Natural killer cell (primary cell): ENCODE data around the gene SH3BP5. TPM values are rescaled to one million over a fixed set of nuclear protein-coding genes. Genes with fewer than 3 reads are reported as not detected.

Experiments
- ATAC-seq, 3 donors: fragments of 150-1000 bp in 2 of 3; fragments of 200-7000 bp in 1 of 3; cut with Tn5 transposase; 1 replicate in 1 of 3; 2 replicates in 2 of 3; pipeline ENCODE4 v1.10.0; 2021; ENCODE audit warnings: mild to moderate bottlenecking in 2 of 3, moderate library complexity in 2 of 3
- DNase-seq, 2 donors: peaks; one replicate each; pipeline versions ENCODE4 v3.0.0 to v3.0.0-alpha.2; 2013 to 2021; ENCODE audit warnings: mixed read lengths in 1 of 2
- H3K27ac ChIP-seq: one replicate; pipeline ENCODE4 v1.5.1; 2013; ENCODE audit warnings: mild to moderate bottlenecking, low read length
- H3K27me3 ChIP-seq: one replicate; pipeline ENCODE4 v1.6.1; 2013; ENCODE audit warnings: low read length; ENCODE audit not compliant: control insufficient read depth, insufficient read depth
- H3K36me3 ChIP-seq: one replicate; pipeline ENCODE4 v1.6.1; 2013; ENCODE audit warnings: low read length; ENCODE audit not compliant: control insufficient read depth, insufficient read depth
- H3K4me1 ChIP-seq: one replicate; pipeline ENCODE4 v1.6.1; 2013; ENCODE audit warnings: low read length; ENCODE audit not compliant: control insufficient read depth, insufficient read depth
- H3K4me3 ChIP-seq: one replicate; pipeline ENCODE4 v1.5.1; 2013; ENCODE audit warnings: low read length
- H3K9me3 ChIP-seq: one replicate; pipeline ENCODE4 v1.6.1; 2013; ENCODE audit warnings: low read length; ENCODE audit not compliant: control insufficient read depth, insufficient read depth
- H3K27ac Mint-ChIP-seq, 2 donors: one replicate each; pipeline ENCODE4 v1.8.0; 2022; ENCODE audit warnings: mild to moderate bottlenecking in 2 of 2, mixed read lengths in 2 of 2, moderate library complexity in 1 of 2
- H3K27me3 Mint-ChIP-seq, 2 donors: one replicate each; pipeline ENCODE4 v1.8.0; 2022; ENCODE audit warnings: low read depth in 2 of 2, mixed read lengths in 2 of 2
- H3K36me3 Mint-ChIP-seq: one replicate; pipeline ENCODE4 v1.8.0; 2022; ENCODE audit warnings: mixed read lengths
- H3K4me1 Mint-ChIP-seq, 2 donors: one replicate each; pipeline ENCODE4 v1.8.0; 2022; ENCODE audit warnings: mixed read lengths in 2 of 2
- H3K4me3 Mint-ChIP-seq: one replicate; pipeline ENCODE4 v1.8.0; 2022; ENCODE audit warnings: mild to moderate bottlenecking, moderate library complexity, mixed read lengths
- H3K9me3 Mint-ChIP-seq, 2 donors: one replicate each; pipeline ENCODE4 v1.8.0; 2022; ENCODE audit warnings: mixed read lengths in 2 of 2
- WGBS: methylation state at CpG from one replicate; pipeline ENCODE4 v1.1.7; 2013; ENCODE audit warnings: missing lambda C conversion rate; ENCODE audit not compliant: insufficient coverage; 5-methylcytosine and 5-hydroxymethylcytosine counted together
- intact Hi-C: fragments of 100-400 bp; cut with micrococcal nuclease; formaldehyde crosslinking; loops from one replicate; pipeline ENCODE4 v1.14.2; 2022
- total RNA-seq, 4 donors: library from RNA; stranded (reverse); fragments of 120-200 nt in 1 of 4; gene quantifications; one replicate each; pipeline versions ENCODE4 v1.2.3 to v1.2.4, GENCODE V29; 2013 to 2022
- TF ChIP-seq, protein P1 (sequence below): fragments of 200-600 bp; IDR thresholded peaks from one replicate; pipeline ENCODE4 v1.8.0; 2022; ENCODE audit warnings: antibody characterized with exemption

The SH3BP5 gene
- total RNA-seq, 3 donors from 2014 or later (not counting 1 experiment from before 2014, with no cell fraction given), result 89.4 to 129 (median 91.0) TPM

DNA sequence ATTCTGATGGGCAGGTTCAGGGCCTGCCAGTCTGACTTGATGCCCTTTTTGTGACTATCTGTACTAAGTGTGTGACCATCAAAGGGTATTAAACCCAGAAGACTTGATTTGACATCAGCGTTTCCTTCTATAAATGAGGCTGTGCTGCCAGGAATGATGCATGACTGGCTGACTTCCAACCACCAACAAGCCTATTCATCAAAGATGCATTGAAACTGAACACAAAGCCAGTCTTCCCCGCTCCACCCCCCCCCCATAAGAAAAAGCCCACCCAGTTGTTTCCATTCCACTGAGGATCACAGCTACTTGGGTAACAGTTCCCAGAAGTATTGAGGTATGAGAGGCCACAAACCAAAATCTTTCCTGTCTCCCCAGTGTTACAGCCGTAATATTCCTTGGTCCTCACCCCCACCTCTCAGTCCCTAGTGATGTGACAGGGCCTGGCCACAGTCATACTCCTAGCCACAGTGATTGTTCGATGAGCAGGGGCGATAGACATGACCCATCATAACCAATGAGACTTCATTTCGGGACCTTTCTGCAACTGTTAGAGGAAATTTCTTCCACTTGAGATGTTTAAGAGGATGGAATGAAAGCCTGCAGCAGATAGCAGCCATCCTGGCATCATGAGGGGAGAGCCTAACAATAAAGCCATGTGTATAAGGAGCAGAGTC, 22.6 kb downstream of the SH3BP5 start:
- Histone ChIP-seq H3K9me3 (no peaks in the 10 kb centered on the region), H3K27ac (no peak overlapping the region), H3K36me3 (peaks cover 4% of the 10 kb centered on the region), H3K4me3 (no peak overlapping the region), H3K27me3 (no peaks in the 10 kb centered on the region), H3K4me1 (peaks cover 50% of the 10 kb centered on the region)
- DNase-seq (no peak), ATAC-seq (no peak)
- intact Hi-C loops, result no loop called here
- Mint-ChIP-seq H3K9me3 (no peaks in the 10 kb centered on the region), H3K36me3 (peaks cover 7% of the 10 kb centered on the region), H3K4me3 (no peak overlapping the region), H3K4me1 (peaks cover 52 to 59% of the 10 kb centered on the region in 2 donors), H3K27me3 (no peaks in the 10 kb centered on the region), H3K27ac (peak overlapping the region; percentile 54 to 58)
- 73% methylated on average over 6 of the region's 6 CpGs for WGBS
- TF ChIP-seq, protein P1, sequence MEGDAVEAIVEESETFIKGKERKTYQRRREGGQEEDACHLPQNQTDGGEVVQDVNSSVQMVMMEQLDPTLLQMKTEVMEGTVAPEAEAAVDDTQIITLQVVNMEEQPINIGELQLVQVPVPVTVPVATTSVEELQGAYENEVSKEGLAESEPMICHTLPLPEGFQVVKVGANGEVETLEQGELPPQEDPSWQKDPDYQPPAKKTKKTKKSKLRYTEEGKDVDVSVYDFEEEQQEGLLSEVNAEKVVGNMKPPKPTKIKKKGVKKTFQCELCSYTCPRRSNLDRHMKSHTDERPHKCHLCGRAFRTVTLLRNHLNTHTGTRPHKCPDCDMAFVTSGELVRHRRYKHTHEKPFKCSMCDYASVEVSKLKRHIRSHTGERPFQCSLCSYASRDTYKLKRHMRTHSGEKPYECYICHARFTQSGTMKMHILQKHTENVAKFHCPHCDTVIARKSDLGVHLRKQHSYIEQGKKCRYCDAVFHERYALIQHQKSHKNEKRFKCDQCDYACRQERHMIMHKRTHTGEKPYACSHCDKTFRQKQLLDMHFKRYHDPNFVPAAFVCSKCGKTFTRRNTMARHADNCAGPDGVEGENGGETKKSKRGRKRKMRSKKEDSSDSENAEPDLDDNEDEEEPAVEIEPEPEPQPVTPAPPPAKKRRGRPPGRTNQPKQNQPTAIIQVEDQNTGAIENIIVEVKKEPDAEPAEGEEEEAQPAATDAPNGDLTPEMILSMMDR, result no peak

DNA sequence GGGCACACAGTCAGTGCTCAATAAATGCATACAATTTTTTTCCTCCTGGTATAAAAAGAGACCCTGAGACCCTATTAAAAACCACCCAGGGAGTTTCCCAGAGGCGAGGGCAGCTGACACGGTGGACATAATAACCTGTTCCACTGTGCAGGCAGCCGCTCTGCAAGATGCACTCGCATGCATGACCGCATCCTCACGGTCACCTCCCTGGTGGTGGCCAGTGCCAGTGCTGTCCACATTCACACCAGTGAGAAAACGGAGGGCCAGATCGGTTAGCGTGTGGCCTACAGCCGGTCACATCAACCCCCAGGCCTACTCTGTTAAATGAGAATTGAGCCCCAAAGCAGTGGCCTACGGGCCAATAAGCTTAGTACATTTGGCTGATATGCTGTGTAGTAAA, 24.8 kb downstream of the SH3BP5 start:
- Mint-ChIP-seq H3K36me3 (peaks cover 7% of the 10 kb centered on the region), H3K27ac (no peak overlapping the region), H3K4me3 (no peak overlapping the region), H3K9me3 (no peaks in the 10 kb centered on the region), H3K27me3 (no peaks in the 10 kb centered on the region), H3K4me1 (peaks cover 57 to 64% of the 10 kb centered on the region in 2 donors)
- Histone ChIP-seq H3K4me1 (peaks cover 53% of the 10 kb centered on the region), H3K27ac (no peak overlapping the region), H3K36me3 (peaks cover 4% of the 10 kb centered on the region), H3K4me3 (no peak overlapping the region), H3K27me3 (no peaks in the 10 kb centered on the region), H3K9me3 (no peaks in the 10 kb centered on the region)
- DNase-seq, result no peak
- intact Hi-C loops, result no loop called here
- TF ChIP-seq, protein P1, result no peak
- 97% methylated on average over 11 of the region's 11 CpGs for WGBS
- ATAC-seq, result no peak

DNA sequence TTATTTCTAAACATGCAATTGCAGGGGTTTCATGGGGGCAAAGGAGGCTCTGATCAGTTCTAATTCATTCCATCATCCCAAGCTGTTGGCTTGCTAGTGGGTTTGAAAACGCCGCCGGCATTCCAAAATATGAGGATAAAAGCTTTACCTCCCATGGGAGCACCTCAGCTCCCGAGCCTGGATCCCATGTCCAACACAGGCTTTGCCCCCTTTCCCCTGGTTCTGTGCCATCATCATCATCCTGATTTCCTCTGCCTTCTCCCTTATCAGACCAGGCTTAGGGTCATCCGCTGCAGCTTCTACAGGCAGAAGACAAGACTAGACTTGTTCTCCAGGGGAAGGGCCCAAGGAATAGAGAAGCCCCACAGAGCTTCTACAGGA, 25.4 kb downstream of the SH3BP5 start:
- peak overlapping the region; percentile 25 for H3K4me3 Mint-ChIP-seq
- DNase-seq, result no peak
- H3K27me3 Mint-ChIP-seq, result no peaks in the 10 kb centered on the region
- 95% methylated on average over 5 of the region's 5 CpGs for WGBS
- Histone ChIP-seq H3K9me3 (no peaks in the 10 kb centered on the region), H3K27ac (no peak overlapping the region), H3K4me1 (peaks cover 59% of the 10 kb centered on the region), H3K4me3 (no peak overlapping the region), H3K27me3 (no peaks in the 10 kb centered on the region), H3K36me3 (peaks cover 9% of the 10 kb centered on the region)
- H3K27ac Mint-ChIP-seq, result no peak overlapping the region
- no peaks in the 10 kb centered on the region for H3K9me3 Mint-ChIP-seq
- TF ChIP-seq, protein P1, result no peak
- peaks cover 63 to 67% of the 10 kb centered on the region in 2 donors for H3K4me1 Mint-ChIP-seq
- peaks cover 7% of the 10 kb centered on the region for H3K36me3 Mint-ChIP-seq
- intact Hi-C loops, result no loop called here
- ATAC-seq, result no peak

DNA sequence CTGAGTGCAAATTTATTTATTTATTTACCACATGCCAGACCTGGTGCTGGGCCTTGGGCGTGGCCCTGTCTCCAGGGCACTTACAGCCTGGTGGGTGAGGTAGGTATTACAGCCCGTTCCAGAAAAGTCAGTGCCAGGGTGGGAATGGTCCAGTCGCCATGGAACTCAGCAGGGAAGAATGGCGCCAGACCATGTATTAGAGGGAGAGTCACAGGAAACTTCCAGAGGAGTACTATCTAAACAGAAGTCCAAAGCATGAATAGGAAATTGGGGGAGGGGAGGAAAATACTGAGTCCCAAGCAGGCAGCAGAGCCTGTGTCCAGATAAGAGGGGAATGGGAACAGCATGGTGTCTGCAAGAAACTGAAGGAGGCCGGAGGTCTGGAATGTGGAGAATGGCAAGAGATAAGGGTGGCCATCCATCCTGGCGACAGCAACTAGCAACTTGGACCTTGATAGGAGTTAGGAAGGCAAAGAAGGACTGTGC, 27.0 kb downstream of the SH3BP5 start:
- intact Hi-C loops, result no loop called here
- H3K4me3 Mint-ChIP-seq, result no peak overlapping the region
- no peak overlapping the region for H3K4me3 ChIP-seq
- DNase-seq (peak in 1 of 2 donors; percentile 38), ATAC-seq (no peak)
- WGBS, result 93% methylated on average over 6 of the region's 6 CpGs
- TF ChIP-seq, protein P1, result no peak
- H3K9me3 Mint-ChIP-seq, result no peaks in the 10 kb centered on the region
- H3K27ac ChIP-seq, result no peak overlapping the region
- peaks cover 73 to 75% of the 10 kb centered on the region in 2 donors for H3K4me1 Mint-ChIP-seq
- H3K9me3 ChIP-seq, result no peaks in the 10 kb centered on the region
- peaks cover 68% of the 10 kb centered on the region for H3K4me1 ChIP-seq
- peak overlapping the region; percentile 46 to 87 for H3K27ac Mint-ChIP-seq
- H3K36me3 Mint-ChIP-seq, result peaks cover 5% of the 10 kb centered on the region
- H3K27me3 ChIP-seq, result no peaks in the 10 kb centered on the region
- H3K27me3 Mint-ChIP-seq, result no peaks in the 10 kb centered on the region
- peaks cover 19% of the 10 kb centered on the region for H3K36me3 ChIP-seq
